ENCODE measurements around the gene POU2AF2.

GRCh38 chr11:111310723-111311122, 65.2 kb downstream of the POU2AF2 start:
- TF ChIP-seq CTCF (tag by site-specific recombination; IDR thresholded peaks at IDR 0.05) (no peak), ZNF664 (tag by site-specific recombination; IDR thresholded peaks at IDR 0.05) (no peak), ZXDB (tag by site-specific recombination; IDR thresholded peaks at IDR 0.05) (no peak), ZNF426 (tag by site-specific recombination; IDR thresholded peaks at IDR 0.05) (no peak), ZNF366 (tag by site-specific recombination; conservative IDR thresholded peaks at IDR 0.05) (no peak), REST (tag by site-specific recombination; IDR thresholded peaks at IDR 0.05) (no peak), ZBTB7A (tag by site-specific recombination; IDR thresholded peaks at IDR 0.05; ENCODE audit: low read depth) (no peak), MZF1 (tag by site-specific recombination; IDR thresholded peaks at IDR 0.05; ENCODE audit: borderline replicate concordance) (no peak), ZNF704 (tag by site-specific recombination; IDR thresholded peaks at IDR 0.05) (no peak), ZNF214 (tag by site-specific recombination; IDR thresholded peaks at IDR 0.05; ENCODE audit: borderline replicate concordance) (no peak), ZNF473 (tag by site-specific recombination; IDR thresholded peaks at IDR 0.05) (no peak), TRIM28 (IDR thresholded peaks at IDR 0.05; ENCODE audit: borderline replicate concordance, low read length) (no peak), ZNF544 (tag by site-specific recombination; IDR thresholded peaks at IDR 0.05) (no peak)

Data from HEK293 (cell line).